Measurements from ENCODE around the gene LPA. TPM values are rescaled to one million over a fixed set of nuclear protein-coding genes. Genes with fewer than 3 reads are reported as not detected.

Gene LPA
- 0.01 to 0.06 TPM (median 0.02 TPM) in 3 of 5 replicates, not detected in the others for total RNA-seq (2022; extraction: Qiagen RNA extraction)

GRCh38 chr6:160664198-160664597 lies at the start of gene LPA:
LPA (minus strand) TSS chr6:160664275; CDS start chr6:160664214, 61 bp downstream.

GRCh38 chr6:160701918-160702680 lies 38.0 kb upstream of the LPA start, which contains the start of gene PLG:
PLG (plus strand) TSS chr6:160702244; CDS start chr6:160702305, 61 bp downstream.

Other genes starting within 250 kb of the LPA start
- gene PLG, start 38.0 kb upstream of the LPA start, total RNA-seq (2022; extraction: Qiagen RNA extraction), result not detected in 5 replicates